HG02943 (cell line): ENCODE data around the gene MLLT10.

Experiments
- ATAC-seq: cut with Tn5 transposase; IDR thresholded peaks from one replicate; pipeline ENCODE4 v1.9.1; 2021; ENCODE audit warnings: mild to moderate bottlenecking, low read depth, moderate library complexity; ENCODE audit not compliant: unreplicated experiment

Gene MLLT10

DNA sequence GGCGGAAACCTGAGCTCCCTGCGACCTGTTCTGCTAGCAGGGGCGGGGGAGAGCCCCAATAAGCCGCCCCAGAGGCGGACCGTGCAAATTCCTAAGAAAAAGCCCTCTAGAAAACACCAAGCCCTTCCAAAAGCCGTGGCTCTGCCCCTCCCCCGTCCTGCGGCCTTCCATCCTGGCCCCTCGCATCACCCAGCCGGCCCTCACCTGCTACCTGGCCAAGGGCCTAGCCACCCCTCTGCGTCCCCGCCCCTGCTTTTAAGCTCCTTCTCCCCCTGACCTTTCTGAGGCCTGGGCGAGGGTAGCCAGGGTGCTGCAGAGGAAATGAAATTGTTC is 33.5 kb upstream of the MLLT10 start:
- no peak for ATAC-seq

DNA sequence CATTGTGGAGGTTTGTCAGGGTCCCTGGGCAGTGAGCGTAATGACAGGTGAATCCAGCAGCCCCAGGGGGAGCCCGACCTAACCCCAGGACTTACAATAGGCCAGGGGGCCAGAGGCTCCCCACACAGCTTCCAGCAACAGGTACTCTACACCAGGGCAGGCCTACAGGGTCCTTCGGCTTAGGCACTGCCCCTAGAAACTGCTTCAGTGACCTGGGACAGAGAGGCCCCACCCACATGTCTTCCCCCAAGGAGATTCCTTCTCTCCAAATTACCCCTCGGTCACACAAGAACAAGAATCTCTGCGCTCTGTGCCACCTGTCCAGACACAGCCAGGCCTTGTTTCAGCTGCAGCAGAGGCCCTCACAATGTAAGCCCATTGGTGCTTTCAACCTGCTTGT is 32.9 kb upstream of the MLLT10 start:
- ATAC-seq: no peak

DNA sequence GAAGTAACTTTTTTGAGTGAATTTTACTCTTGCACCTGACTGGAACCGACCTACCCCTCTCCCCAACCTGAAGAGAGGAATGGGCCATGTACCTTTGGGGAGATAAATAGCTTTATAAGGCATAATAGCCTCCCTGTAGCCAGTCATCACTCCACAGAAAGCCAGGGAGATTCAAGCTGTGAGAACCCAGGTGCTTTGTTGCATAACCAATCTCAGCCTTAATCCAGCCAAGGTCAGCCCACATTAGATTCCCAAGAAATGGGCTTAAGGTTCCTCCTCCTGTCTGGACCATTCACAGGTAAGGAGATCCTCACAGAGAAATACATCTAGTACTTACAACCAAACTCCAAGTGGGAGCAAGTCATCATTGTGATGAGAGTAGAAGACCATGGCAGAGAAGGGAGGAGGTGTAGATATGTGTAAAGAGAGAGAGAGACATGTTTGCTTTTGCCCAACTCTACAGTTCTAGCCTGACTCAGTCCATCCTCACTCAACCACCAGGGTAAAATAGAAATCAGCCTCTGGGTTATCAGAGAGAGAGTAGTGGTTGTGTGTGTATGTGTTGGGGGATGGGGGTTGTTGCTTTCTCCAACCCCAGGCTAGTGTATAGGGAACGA is 32.2 kb upstream of the MLLT10 start:
- ATAC-seq: no peak

DNA sequence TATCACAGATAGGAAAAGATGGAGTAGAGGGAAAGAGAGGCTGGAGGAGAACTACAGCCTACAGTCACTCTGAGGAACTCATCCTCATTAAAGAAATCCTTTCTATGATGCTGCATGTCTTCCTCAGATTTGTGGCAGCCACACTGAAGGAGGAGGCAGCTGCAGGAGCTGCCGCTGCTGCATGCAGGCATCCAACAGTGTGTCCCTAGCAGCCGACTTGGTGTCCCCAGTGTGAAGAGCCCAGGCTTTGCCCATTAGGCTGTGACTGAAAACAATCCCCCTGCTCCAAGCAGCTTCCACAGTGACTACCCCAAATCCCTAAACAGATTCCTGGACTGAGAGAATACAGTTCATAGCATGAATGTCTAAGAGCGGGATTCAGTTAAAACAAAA is 31.7 kb upstream of the MLLT10 start:
- no peak for ATAC-seq

DNA sequence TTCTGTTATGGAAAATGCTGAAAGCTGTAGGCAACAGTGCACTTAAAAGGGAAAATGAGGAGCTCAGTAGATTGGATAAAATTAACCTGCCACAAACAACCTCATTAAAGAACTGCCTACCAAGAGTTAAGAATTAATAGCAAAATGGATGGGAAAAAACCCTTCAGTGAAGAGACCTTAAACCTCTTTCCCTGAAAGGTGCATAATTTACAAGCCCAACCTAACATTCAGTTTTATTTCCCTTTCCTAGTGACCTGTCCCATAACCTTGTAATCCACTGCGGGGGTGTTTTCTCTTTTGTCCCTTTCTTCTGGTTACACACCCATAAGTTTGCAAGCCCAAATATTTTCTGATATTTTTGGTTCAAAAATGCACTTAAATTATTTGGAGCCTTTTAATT is 30.5 kb upstream of the MLLT10 start:
- ATAC-seq: no peak

DNA sequence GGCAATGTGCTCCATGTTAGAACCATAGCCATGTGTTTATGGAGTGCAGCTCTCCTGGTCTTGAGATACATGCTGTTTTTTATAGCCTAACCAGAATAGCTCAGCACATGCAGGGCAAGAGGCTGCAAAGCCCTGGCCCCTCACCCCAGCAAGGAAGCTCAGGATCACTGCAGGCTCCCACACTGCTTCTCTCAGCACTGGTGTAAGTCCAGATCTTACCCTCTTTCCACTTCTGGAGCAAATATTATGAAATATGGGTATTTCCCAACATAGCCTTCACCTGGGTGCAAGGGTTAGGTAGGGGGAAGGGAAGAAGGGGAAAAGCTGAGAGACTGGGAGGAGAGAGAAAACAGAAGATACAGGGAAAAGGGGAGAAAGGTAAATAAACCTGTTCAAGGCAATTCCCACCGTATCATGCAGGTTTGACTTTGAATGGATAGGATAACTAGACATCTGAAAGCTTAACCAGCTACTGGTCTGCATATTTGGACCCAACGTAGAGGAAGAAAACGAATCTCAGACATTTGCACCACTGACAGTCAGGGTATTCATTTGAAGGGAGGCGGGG is 28.2 kb upstream of the MLLT10 start:
- no peak for ATAC-seq

DNA sequence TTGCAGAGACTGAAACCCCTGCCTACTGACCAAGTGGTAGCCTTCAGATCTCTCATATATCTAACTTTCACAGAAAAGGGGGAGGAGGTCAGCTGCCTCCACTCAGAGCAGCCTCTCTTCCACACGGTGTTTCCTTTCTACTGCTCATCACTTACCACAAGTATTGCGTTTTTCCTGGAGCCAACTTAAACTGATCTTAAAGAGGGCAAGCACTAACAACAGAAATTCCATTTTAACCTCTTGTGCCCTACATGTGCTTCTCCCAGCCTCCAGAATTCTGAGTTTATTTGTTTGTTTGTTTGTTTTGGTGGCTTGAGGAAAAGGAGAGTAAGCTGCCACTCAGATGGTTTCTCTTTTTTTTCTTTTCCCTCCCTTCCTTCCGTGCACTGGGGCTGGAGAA is 27.7 kb upstream of the MLLT10 start:
- no peak for ATAC-seq

DNA sequence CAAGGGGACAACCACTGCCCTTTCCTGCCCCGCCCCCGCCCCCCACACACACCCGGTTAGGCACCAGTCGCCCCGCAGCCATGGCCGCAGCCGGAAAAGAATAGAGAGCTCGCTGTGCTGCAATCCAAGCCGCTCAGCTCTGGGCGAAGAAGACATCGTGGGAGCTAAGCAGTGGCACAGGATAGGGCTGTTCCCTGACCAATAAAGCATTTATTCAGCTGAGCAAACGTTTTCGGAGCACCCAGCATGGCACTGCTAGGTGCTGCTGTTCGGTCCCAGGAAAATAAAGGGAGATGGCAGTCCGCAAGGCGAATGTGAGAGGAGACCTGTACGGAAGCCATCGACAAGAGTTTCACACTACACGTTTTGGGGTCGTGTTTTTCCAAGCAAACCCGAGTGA is 26.9 kb upstream of the MLLT10 start:
- ATAC-seq: no peak

DNA sequence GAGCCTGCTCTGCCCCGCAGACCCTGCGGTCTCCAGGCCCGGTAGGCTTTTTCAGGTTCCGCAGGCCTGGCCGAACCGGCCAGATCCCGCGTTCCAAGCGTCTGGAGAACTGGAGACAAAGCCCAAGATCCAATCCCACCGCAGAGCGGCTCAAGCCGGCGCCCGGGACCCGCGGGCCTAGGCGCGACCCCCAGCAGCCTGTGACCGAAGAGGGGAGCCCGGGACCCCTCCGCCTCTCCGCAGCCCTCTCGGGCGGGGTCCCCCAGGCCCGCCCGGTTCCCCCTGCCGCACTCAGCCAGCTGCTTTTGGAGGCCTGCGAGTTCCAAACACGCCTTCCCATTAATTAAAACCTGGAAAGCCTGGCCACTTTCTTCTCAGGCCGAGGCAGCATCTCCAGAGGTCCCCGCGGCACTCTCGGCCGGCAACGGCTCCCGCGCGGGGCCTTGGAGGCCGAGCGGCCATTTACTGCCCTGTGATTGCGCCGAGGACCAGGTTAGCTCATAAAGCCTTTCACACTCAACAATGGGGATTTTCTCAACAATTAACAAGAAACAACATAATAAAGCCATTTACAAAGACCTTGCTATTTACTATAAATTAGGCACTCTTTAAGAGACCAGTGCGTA is 25.2 kb upstream of the MLLT10 start:
- no peak for ATAC-seq

DNA sequence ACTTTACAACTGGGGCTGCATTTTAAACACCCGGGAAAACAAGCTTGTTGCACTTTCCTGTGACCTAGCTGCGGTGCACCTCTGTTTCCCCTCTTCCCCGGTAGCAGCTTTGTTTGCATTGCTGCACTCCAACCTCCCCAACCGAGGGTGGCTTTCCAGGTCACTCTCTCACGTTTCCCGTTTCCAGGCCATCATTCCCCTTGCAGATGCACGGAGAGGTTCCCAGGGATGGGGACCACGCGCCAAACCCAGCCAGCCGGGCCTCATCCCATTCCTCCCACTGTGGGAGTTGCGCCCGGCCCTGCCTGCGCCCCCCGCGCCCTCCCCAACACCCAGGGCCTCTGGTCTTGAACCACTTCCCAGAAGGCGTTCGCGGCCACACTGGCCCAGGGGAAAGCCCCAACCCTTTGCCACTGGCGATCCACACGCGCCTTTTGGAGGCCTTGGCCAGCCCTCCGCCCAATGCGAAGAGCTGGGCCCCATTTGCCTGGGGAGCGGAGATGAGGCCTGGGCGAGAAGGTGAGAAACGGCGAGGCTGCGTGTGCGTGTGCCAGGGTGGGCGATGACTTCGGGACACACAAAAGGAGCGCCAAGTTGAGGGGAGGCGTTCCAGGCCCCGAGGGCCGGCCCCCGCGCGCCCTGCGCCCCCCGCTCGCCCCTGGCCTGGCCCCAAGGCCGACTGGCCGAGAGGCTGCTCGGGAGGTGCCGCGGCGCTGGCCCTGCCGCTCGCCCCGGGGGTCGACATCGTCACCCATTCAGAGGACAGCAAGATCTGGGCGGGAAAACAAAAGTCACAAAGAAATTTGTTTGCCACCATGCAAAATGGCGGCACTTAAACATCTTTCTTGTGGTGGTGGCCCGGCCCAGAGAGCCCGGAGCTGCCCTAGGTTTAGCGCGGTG is 24.4 kb upstream of the MLLT10 start:
- ATAC-seq: no peak

DNA sequence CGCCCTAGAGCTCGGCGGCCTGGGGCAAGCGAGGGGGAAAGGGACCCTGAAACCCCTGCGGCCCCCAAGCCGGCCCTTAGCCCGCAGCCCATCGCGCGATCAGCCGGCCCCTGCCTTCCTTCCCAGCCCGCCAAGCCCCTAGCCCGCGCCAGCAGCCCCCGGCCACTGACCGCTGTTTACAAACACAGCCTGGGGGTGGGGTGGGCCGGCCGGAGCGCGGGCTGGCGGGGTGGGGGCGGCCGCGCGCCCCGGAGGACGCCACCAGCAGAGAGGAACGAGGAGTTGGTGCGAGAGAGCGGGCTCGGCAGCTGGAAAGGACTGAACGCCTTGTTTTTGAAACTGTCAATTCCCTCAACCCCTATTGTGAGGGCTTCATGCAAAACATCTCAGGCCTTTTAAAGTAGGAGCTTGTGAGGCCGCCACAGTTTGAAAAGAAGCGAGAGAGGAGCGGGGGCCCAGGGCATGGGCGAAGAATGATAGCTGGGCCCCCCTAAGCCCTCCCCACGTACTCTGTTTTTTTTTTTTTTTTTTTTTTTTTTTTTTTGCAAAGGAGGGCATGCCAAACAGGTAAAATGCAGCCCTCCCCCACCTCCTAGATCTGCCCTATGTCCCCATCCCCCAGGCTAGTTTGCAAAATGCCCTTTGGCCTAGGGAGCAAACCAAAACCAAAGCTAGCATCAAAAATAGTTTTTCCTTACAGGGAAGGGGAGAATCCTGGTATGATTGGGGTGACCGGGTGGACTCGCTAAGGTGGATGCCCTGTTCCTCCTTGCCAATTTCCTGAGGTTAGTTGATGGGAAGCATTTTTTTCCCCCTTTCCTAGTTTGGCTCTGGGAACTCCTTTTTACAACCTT is 23.6 kb upstream of the MLLT10 start:
- no peak for ATAC-seq

DNA sequence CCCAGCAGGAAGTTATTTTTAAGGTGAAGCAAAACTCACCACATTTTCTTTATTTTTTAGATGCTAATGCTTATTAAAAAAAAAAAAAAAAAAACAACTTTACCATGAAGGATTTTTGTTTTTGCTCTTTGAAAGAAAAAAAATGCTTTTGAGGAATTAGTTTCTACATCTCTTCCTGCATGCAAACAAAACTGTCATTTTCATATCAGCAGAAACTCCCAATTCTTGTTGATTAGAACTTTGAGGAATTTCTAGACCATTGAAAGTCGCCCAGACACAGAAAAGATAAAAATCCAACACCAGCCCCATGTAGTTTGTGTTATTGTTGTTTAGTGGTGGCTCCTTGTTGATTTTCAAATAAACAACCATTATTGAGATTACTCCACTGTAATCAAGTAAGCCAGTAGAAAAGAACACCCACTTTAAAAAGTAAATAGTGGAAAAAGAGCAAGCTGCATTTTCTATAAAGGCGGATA is 22.9 kb upstream of the MLLT10 start:
- no peak for ATAC-seq

DNA sequence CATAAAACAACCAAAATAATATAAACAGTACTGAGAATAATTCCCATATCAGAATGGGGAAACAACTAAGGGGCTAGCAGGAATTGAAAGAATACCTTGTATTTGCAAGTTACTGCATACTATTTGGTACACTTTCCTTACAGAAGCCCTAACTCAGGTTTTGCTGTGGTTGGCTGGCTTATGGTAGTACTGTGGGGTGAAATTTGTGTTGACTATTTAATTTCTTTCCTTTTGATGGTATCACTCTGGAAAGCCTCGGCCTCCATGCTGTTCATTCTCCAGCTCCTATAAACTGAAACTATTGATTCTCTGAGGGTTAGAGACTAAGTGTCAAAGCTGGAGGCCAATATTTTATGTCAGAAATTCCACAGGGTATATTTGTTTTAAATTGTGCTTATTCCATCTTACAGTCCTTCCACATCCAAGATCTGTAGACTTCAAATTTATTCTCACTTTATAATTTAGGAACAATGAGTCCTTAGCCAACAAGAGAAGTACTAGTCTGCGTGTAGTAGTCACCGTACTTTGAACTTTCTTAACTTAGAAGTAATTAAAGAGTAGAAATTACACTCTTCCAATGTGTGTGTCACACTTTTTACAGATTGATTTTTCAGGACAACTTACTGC is 22.0 kb upstream of the MLLT10 start:
- no peak for ATAC-seq

DNA sequence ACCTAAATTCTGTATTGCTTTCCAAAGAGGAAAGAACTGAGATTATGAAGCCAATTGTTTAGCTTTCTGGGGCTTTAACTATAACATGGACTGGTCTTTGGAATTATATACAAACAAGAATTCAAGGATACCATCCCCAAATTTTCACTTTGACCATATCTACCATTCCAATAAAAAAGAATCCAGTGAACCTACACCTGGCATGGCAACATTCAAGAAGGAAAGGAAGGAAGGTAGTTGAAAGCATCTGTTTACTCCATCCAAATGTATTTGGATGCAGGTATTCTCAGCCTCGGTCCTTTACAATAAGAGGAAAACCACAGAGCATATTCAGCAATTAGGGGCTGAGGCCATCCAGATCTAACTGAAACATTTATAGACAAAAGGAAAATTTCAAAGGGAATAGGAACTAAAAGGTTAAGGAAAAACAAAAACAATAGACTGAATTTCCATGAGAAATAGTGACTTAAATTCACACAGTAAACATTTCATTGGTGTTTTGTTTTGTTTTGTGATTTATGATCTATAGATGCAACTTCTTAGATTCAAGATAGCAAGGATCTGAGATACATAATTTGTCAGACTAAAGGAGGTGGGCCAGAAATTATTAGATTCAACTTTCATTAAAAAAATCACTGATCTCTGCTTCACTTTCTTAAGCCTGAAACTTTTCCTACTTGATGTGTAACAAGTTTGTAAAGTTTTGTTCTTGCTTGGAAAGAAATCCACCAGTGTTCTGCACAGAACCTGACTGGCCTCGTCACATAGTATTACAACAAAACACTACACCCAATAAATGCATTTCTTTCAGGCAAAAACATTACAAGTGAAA is 21.2 kb upstream of the MLLT10 start:
- no peak for ATAC-seq

DNA sequence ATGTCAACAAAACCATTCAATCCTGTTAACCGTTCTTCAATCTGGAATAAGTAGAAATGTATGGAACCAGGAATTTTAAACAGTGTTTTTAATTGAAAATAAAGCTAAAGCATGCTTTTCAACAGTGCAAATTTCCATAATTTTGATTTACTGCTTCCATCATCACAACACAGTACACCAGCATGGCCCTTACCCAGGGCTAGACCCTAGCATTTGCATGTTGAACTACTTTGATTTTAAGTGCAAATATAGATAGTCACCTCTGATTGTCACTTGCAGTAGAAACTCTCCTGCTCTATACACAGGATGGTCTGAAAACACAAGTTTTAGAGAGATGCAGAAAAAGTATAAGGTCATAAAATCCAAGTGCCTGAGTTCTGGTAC is 20.6 kb upstream of the MLLT10 start:
- ATAC-seq: no peak

DNA sequence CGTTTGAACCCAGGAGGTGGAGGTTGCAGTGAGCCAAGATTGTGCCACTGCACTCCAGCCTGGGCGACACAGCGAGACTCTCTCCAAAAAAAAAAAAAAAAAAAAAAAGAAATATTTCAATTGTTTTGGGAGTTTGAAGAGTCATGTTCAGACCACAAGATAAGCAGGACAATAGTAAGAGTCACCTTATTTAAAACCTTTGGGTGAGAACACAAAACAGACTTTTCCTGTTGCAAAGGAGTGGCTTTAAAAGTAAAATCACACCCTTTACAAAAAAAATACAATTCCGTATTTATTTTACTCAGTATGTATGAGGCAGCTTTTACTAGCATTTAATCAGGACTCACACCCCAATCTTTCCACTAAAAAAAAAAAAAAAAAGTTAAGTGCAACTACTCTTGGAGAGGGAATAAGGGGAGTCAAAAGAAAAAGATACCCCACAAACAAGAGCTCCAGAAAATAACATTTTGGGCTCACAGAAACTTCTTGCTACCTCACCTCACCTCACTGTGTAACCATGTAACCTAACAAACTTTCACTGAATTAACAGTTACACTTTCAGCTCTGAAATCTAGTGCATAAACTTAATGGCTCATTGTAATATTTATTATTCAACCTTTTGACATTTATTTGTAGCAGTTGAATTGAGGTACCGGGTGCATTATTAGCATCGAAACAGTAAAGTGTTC is 19.8 kb upstream of the MLLT10 start:
- no peak for ATAC-seq

DNA sequence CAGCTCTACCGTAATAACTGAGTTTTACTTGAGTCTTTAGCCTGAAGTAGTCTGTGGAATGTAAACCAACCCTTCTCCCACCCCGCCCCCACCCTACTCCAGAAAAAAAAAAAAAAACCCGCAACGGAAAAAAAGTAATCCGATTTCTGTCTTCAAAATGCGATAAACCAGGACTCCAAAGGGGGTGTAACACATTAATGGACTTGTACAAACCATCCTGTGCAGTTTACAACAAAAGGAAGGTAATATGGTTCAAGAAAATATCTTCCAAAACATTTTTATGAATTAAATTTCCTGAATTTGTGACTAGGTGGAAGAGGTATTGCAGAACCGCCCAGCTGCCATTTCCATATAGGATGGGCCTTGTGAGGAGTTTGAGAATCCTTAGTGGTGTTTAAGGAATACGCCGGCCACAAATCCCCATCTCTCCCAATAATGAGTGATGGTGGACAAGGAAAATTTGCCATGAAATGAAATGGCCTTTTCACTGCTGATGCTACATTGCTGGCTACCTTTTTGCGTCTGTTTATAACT is 19.1 kb upstream of the MLLT10 start:
- no peak for ATAC-seq
